ENCODE results near the gene CMIP. TPM values are rescaled to one million over a fixed set of nuclear protein-coding genes. Genes with fewer than 3 reads are reported as not detected.
A peak's percentile ranks its signal among the peaks of the same experiment; 100 is the strongest.
"Not testable (repeated sequence)": the region's sequence is repeated elsewhere in the genome, so short reads cannot be mapped to it uniquely, and the experiment has no call there.

The CMIP gene
- total RNA-seq, 4 donors from 2014 or later: 44.6 to 152 (median 76.5) TPM

DNA sequence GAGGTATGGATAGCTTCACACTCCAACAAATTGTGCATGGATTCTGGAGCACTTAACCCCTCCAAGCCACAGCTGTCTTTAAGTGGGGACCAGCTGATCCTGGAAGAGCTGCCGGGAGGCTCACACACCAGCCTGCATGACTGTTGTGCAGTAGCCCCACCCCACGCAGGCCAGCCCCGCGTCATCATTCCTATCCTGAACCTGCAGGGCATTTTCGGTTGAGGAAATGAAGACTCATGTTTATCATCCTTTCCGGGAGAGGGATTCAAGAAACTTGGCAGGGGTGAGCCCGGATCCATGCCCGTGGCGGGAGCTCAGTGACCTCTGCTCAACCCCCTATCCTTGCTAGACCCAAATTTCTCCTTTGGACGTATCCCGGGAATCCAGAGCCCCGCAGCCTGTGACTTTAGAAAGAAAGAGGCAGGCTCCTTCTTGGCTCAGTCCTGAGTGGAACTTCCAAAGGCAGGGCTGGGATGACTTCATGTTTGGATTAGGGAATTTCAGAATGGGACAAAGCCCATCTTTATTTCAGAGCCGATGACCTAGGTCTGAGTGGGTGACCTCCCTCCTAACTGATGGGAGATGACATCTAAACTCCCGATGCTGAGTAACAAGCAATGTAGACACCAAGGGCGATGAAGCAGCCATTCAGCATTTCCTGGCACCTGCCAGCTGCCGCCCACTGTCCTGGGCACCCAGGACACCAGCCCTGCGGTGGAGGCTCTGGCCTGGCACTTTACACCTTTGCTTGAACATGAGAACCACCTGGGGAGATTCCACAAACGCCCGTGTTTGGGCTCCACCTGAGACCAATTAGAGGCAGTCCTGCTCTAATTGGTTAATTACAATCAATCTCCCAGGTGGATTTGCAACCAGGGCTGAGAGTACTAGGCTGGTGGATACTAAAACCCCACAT lies 43.3 kb upstream of the CMIP start:
- Histone ChIP-seq H3K27ac (no peak overlapping the region), H3K4me3 (no peak overlapping the region), H3K4me1 (peaks cover 0 to 9% (median 3%) of the 10 kb centered on the region in 4 donors), H3K9me3 (peaks cover 0 to 5% (median 0%) of the 10 kb centered on the region in 4 donors), H3K36me3 (no peaks in the 10 kb centered on the region), H3K27me3 (no peaks in the 10 kb centered on the region)
- DNase-seq: peak in 1 of 3 donors; percentile 49
- TF ChIP-seq CTCF (IDR thresholded peaks at IDR 0.05) (no peak), POLR2A (IDR thresholded peaks at IDR 0.05) (no peak)

DNA sequence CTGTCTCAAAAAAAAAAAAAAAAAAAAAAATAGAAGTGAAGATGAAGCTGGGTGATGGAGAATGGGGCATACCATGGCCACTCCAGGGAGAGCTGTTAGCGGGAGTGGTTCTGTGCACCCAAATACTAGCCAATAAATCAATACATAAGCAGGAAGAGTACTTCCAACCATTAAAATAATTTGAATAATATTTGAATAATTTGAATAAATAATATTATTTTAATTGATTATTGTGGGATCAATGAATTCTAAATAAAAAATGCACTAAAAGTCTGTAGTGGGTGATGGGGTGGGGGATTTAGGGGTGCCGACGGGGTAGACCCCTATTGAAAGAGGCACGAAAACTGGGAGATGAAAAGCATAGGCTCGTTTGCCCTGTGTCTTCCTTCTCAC lies 41.4 kb upstream of the CMIP start:
- H3K27ac ChIP-seq: no peak overlapping the region
- no peak for DNase-seq
- H3K4me3 ChIP-seq: no peak overlapping the region
- peaks cover 0 to 9% (median 3%) of the 10 kb centered on the region in 4 donors for H3K4me1 ChIP-seq
- H3K36me3 ChIP-seq: no peaks in the 10 kb centered on the region
- no peaks in the 10 kb centered on the region for H3K27me3 ChIP-seq
- H3K9me3 ChIP-seq: peaks cover 0 to 5% (median 0%) of the 10 kb centered on the region in 4 donors
- TF ChIP-seq CTCF (IDR thresholded peaks at IDR 0.05) (no peak), POLR2A (IDR thresholded peaks at IDR 0.05) (no peak)

GRCh38 chr16:81403601-81404391 lies 40.8 kb upstream of the CMIP start:
- DNase-seq: peak; percentile 88 to 95 (median 92)
- Histone ChIP-seq H3K4me3 (peak overlapping the region; percentile 7 to 41 (median 36)), H3K36me3 (no peaks in the 10 kb centered on the region), H3K27me3 (no peaks in the 10 kb centered on the region), H3K9me3 (peaks cover 0 to 5% (median 0%) of the 10 kb centered on the region in 4 donors), H3K27ac (no peak overlapping the region), H3K4me1 (peaks cover 0 to 9% (median 3%) of the 10 kb centered on the region in 4 donors)
- no peak for TF ChIP-seq POLR2A (IDR thresholded peaks at IDR 0.05)
- peak; percentile 91 to 98 (median 96) for TF ChIP-seq CTCF (IDR thresholded peaks at IDR 0.05)

- H3K4me3 ChIP-seq, H3K4me1 ChIP-seq, H3K27ac ChIP-seq, DNase-seq, H3K9me3 ChIP-seq, H3K27me3 ChIP-seq, H3K36me3 ChIP-seq: not testable (repeated sequence)
Measured at GRCh38 chr16:81405002-81405401, 39.6 kb upstream of the CMIP start.

DNA sequence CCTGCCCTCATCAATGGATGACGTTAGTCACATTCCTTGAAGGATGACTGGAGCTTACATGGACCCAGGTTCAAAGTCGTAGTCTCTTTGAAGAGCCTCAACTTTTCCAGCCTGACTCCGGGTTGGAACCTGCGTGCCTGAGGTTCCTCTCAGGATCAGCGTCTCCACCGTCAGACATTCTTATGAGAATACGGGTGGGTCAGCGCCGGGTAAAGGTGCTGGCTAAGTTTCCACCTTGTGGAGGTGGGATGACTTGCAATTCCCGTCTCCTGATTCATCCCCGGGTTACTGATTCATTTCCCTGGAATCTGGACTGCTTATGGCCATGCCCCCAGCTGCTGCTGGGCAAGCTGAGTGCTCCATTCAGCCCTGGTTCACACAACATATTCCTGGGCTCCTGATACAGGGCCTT lies 38.9 kb upstream of the CMIP start:
- Histone ChIP-seq H3K4me3 (no peak overlapping the region), H3K36me3 (no peaks in the 10 kb centered on the region), H3K27ac (no peak overlapping the region), H3K9me3 (no peaks in the 10 kb centered on the region), H3K4me1 (peaks cover 0 to 9% (median 3%) of the 10 kb centered on the region in 4 donors), H3K27me3 (no peaks in the 10 kb centered on the region)
- no peak for TF ChIP-seq POLR2A (IDR thresholded peaks at IDR 0.05)
- peak in 3 of 6 experiments; percentile 28 to 37 (median 35) for TF ChIP-seq CTCF (IDR thresholded peaks at IDR 0.05)
- DNase-seq: peak in 2 of 3 donors; percentile 60 to 67

All from Peyer's patch (tissue), 4 donors.